Sigmoid colon (tissue), 4 donors: ENCODE measurements around the gene BRD8.

Experiments used
- CTCF ChIP-seq, 4 experiments: fragments of 450-650 bp in 3 of 4; fragments of 200-600 bp in 1 of 4; IDR thresholded peaks; one replicate each; pipeline ENCODE4 v1.5.1; 2016 to 2019; ENCODE audit warnings: antibody characterized with exemption in 4 of 4, mild to moderate bottlenecking in 3 of 4, moderate library complexity in 2 of 4
- EP300 ChIP-seq, 4 donors: sonication (generic); formaldehyde crosslinking; IDR thresholded peaks; one replicate each; pipeline ENCODE4 v1.6.1; 2017; ENCODE audit warnings: antibody characterized with exemption in 4 of 4
- POLR2A ChIP-seq, 2 donors: fragments of 450-650 bp; IDR thresholded peaks; one replicate each; pipeline ENCODE4 v1.6.1; 2016; ENCODE audit warnings: antibody characterized with exemption in 2 of 2, mild to moderate bottlenecking in 2 of 2, moderate library complexity in 2 of 2

GRCh38 chr5:138180183-138180782, 1.9 kb upstream of the BRD8 start:
- TF ChIP-seq CTCF (IDR thresholded peaks at IDR 0.05): no peak
- TF ChIP-seq POLR2A (IDR thresholded peaks at IDR 0.05): no peak
- no peak for TF ChIP-seq EP300 (IDR thresholded peaks at IDR 0.05)
